Measurements from ENCODE around the gene CASP2. TPM values are rescaled to one million over a fixed set of nuclear protein-coding genes. Genes with fewer than 3 reads are reported as not detected.

CASP2 gene
- total RNA-seq, 3 donors from 2014 or later: 11.7 to 24.9 (median 22.8) TPM

DNA sequence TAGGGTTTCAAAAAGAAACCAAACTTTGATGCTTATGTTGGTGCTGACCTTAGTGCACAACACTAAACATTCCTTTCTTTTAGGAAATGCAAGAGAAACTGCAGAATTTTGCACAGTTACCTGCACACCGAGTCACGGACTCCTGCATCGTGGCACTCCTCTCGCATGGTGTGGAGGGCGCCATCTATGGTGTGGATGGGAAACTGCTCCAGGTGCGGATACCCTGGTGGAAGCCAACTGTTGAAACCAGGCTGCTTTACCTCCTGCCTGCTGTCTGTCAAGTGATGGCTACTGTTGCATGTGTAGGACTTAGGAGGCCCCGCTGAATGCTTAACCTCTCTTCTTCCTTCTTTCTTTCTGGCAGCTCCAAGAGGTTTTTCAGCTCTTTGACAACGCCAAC, 11.7 kb downstream of the CASP2 start:
- Histone ChIP-seq H3K36me3 (peaks cover 6% of the 10 kb centered on the region), H3K27me3 (no peaks in the 10 kb centered on the region), H3K4me3 (no peak overlapping the region), H3K27ac (peak overlapping the region in 1 of 2 donors; percentile 21), H3K9me3 (no peaks in the 10 kb centered on the region), H3K4me1 (no peaks in the 10 kb centered on the region)
- TF ChIP-seq POLR2AphosphoS5 (IDR thresholded peaks at IDR 0.05): no peak
- peak in 1 of 3 donors; percentile 37 for TF ChIP-seq CTCF (IDR thresholded peaks at IDR 0.05)
- TF ChIP-seq POLR2A (IDR thresholded peaks at IDR 0.05): no peak
- no peak for DNase-seq (ENCODE audit: low spot score in 2 of 2)
- intact Hi-C loops (cut with DNase I; ENCODE audit: low total_unique reads): no loop called here

DNA sequence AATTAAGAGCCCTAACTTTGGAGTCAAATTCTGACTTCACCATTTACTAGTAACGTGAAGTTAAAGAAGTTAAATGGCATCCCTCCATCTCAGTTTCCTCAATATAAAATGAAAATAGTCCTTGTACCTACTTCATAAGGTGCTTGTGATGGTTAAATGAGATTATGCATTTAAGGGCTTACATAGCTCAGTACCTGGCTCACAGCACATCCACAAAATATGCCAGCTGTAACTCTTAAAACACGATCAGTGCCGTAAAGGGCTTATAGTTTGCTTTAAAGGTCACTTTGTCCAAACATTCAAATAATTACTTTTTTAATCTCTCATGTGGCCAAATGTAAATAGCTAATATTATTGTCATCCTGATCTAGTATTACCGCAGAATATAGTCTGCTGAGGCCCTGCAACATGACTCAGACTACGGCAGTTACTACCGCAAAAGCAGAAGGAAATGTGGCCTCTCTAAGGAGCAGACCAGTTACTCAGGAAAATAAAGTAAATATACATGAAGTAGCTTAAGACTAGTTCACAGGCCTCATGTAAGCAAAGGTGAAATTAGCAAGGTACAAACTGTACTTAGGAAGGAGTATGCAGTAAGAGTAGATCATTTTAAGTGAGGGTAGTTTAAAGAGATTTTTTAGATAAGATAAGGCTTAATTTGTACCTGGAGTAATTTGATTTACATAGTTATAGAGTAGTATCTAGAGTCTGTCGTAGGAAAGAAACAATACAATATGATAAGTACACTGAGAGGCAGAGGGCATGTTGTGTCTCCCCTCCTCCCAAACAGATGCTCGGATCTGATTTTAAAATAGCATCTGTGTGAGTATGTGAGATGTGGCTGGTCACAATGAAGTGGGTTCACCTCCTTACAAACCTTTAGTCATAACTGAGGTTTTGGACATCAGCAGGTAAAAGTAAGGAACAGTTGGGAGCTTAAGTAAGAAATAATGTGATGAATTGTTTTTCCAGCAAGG, 13.1 kb downstream of the CASP2 start:
- Histone ChIP-seq H3K27ac (peak overlapping the region; percentile 50 to 80), H3K27me3 (no peaks in the 10 kb centered on the region), H3K4me1 (no peaks in the 10 kb centered on the region), H3K36me3 (no peaks in the 10 kb centered on the region), H3K4me3 (no peak overlapping the region), H3K9me3 (no peaks in the 10 kb centered on the region)
- TF ChIP-seq POLR2AphosphoS5 (IDR thresholded peaks at IDR 0.05): no peak
- TF ChIP-seq POLR2A (IDR thresholded peaks at IDR 0.05): no peak
- TF ChIP-seq CTCF (IDR thresholded peaks at IDR 0.05): no peak
- DNase-seq (ENCODE audit: low spot score in 2 of 2): no peak
- intact Hi-C loops (cut with DNase I; ENCODE audit: low total_unique reads): no loop called here

DNA sequence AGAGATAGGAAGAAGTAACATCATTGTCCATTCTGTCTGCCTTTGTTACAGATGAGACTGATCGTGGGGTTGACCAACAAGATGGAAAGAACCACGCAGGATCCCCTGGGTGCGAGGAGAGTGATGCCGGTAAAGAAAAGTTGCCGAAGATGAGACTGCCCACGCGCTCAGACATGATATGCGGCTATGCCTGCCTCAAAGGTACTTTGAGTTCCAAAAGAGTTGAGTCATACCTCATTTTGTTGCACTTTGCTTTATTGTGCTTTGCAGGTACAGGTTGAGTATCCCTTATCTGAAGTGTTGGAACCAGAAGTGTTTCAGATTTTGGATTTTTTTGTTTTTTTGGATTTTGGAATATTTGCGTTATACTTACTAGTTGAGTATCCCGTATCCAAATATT, 15.6 kb downstream of the CASP2 start:
- DNase-seq (ENCODE audit: low spot score in 2 of 2): no peak
- Histone ChIP-seq H3K27me3 (no peaks in the 10 kb centered on the region), H3K9me3 (no peaks in the 10 kb centered on the region), H3K27ac (no peak overlapping the region), H3K4me1 (no peaks in the 10 kb centered on the region), H3K4me3 (no peak overlapping the region), H3K36me3 (peaks cover 7% of the 10 kb centered on the region)
- intact Hi-C loops (cut with DNase I; ENCODE audit: low total_unique reads): no loop called here
- TF ChIP-seq POLR2AphosphoS5 (IDR thresholded peaks at IDR 0.05) (no peak), CTCF (IDR thresholded peaks at IDR 0.05) (no peak), POLR2A (IDR thresholded peaks at IDR 0.05) (no peak)

- Histone ChIP-seq H3K27ac (no peak overlapping the region), H3K27me3 (no peaks in the 10 kb centered on the region), H3K36me3 (peaks cover 7% of the 10 kb centered on the region), H3K4me1 (no peaks in the 10 kb centered on the region), H3K4me3 (no peak overlapping the region), H3K9me3 (no peaks in the 10 kb centered on the region)
- intact Hi-C loops (cut with DNase I; ENCODE audit: low total_unique reads): loop anchor here (5.0 kb wide), 1 partner anchor 58 kb away; no protein-coding TSS in a partner anchor
- DNase-seq (ENCODE audit: low spot score in 2 of 2): no peak
- no peak for TF ChIP-seq POLR2A (IDR thresholded peaks at IDR 0.05)
- no peak for TF ChIP-seq CTCF (IDR thresholded peaks at IDR 0.05)
- TF ChIP-seq POLR2AphosphoS5 (IDR thresholded peaks at IDR 0.05): no peak
Observed at GRCh38 chr7:143304938-143305337, 16.8 kb downstream of the CASP2 start.

DNA sequence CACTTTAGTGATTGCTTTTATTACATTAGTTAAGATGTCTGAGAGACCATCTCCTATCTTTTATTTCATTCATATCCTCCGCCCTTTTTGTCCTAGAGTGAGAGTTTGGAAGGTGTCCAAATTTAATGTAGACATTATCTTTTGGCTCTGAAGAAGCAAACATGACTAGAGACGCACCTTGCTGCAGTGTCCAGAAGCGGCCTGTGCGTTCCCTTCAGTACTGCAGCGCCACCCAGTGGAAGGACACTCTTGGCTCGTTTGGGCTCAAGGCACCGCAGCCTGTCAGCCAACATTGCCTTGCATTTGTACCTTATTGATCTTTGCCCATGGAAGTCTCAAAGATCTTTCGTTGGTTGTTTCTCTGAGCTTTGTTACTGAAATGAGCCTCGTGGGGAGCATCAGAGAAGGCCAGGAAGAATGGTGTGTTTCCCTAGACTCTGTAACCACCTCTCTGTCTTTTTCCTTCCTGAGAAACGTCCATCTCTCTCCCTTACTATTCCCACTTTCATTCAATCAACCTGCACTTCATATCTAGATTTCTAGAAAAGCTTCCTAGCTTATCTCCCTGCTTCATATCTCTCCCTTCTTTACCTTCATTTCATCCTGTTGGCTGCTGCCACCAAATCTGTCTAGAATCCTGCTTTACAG, 17.4 kb downstream of the CASP2 start:
- Histone ChIP-seq H3K4me3 (no peak overlapping the region), H3K27me3 (no peaks in the 10 kb centered on the region), H3K36me3 (peaks cover 7% of the 10 kb centered on the region), H3K4me1 (no peaks in the 10 kb centered on the region), H3K9me3 (no peaks in the 10 kb centered on the region), H3K27ac (no peak overlapping the region)
- intact Hi-C loops (cut with DNase I; ENCODE audit: low total_unique reads): loop anchor here (5.0 kb wide), 1 partner anchor 58 kb away; no protein-coding TSS in a partner anchor
- peak; percentile 63 to 87 for DNase-seq (ENCODE audit: low spot score in 2 of 2)
- TF ChIP-seq POLR2A (IDR thresholded peaks at IDR 0.05) (no peak), CTCF (IDR thresholded peaks at IDR 0.05) (peak in 2 of 3 donors; percentile 76 to 84)

All from breast epithelium (tissue), 4 donors.